Mucosa of descending colon (tissue), 3 donors: ENCODE data around the gene CRIM1. TPM values are rescaled to one million over a fixed set of nuclear protein-coding genes. Genes with fewer than 3 reads are reported as not detected.

Experiments used
- ATAC-seq: fragments of 200-7000 bp; cut with Tn5 transposase; one replicate; pipeline ENCODE4 v1.9.1; 2020; ENCODE audit warnings: mild to moderate bottlenecking, moderate library complexity
- DNase-seq, 3 donors: peaks; one replicate each; pipeline ENCODE4 v3.0.0-alpha.2; 2020
- H3K36me3 ChIP-seq: fragments of 200-600 bp; one replicate; pipeline ENCODE4 v1.8.0; 2021; ENCODE audit warnings: low read depth, mild to moderate bottlenecking
- H3K4me1 ChIP-seq: fragments of 200-600 bp; one replicate; pipeline ENCODE4 v1.8.0; 2021; ENCODE audit warnings: low read depth, mild to moderate bottlenecking
- H3K4me3 ChIP-seq: fragments of 200-600 bp; one replicate; pipeline ENCODE4 v1.8.0; 2021; ENCODE audit warnings: mild to moderate bottlenecking
- H3K9me3 ChIP-seq: fragments of 200-600 bp; one replicate; pipeline ENCODE4 v1.8.0; 2021; ENCODE audit warnings: mild to moderate bottlenecking
- CTCF ChIP-seq: fragments of 200-600 bp; IDR thresholded peaks from one replicate; pipeline ENCODE4 v1.8.0; 2022; ENCODE audit warnings: antibody characterized with exemption, mild to moderate bottlenecking
- intact Hi-C, 2 donors: fragments of 100-400 bp; cut with DNase I in 1 of 2; cut with micrococcal nuclease in 1 of 2; formaldehyde crosslinking; loops; one replicate each; pipeline versions ENCODE4 v1.11.0 to v1.11.1; 2022; cut with DNase I, micrococcal nuclease
- total RNA-seq, 3 donors: library from RNA; stranded (reverse); fragmentation: NEBNext Ultra II Directional in 2 of 3; extraction: Animal tissue kit (Norgen Biotek cat#: 25700) in 2 of 3; gene quantifications; one replicate each; pipeline versions ENCODE4 v1.2.1 to v1.2.4, GENCODE V29; 2021 to 2023
- donor health status: DM: no; HTN: no; CAD: no; lungs with moderate emphysema.
- donor health status: DM: no; HTN: no; CAD: no.
- donor health status: DM: no; HTN: yes; CAD: no.

The CRIM1 gene
- total RNA-seq, 3 donors from 2014 or later = 66.9 to 104 (median 85.8) TPM

GRCh38 chr2:36487947-36488346 lies 132.4 kb downstream of the CRIM1 start:
- Histone ChIP-seq H3K36me3 (no peaks in the 10 kb centered on the region), H3K4me1 (no peaks in the 10 kb centered on the region), H3K9me3 (no peaks in the 10 kb centered on the region), H3K4me3 (no peak overlapping the region)
- DNase-seq = no peak
- TF ChIP-seq CTCF = no peak
- ATAC-seq = no peak
- intact Hi-C loops = no loop called here

- no peak for DNase-seq
- no peaks in the 10 kb centered on the region for H3K4me1 ChIP-seq
- H3K4me3 ChIP-seq = no peak overlapping the region
- no peaks in the 10 kb centered on the region for H3K36me3 ChIP-seq
- intact Hi-C loops = no loop called here
- no peaks in the 10 kb centered on the region for H3K9me3 ChIP-seq
- ATAC-seq = no peak
- TF ChIP-seq CTCF = no peak
These were observed 133.7 kb downstream of the CRIM1 start for GRCh38 chr2:36489281-36489680.

GRCh38 chr2:36490749-36491148 lies 135.2 kb downstream of the CRIM1 start:
- DNase-seq = no peak
- no peaks in the 10 kb centered on the region for H3K4me1 ChIP-seq
- H3K9me3 ChIP-seq = no peaks in the 10 kb centered on the region
- ATAC-seq = no peak
- no peak for TF ChIP-seq CTCF
- no peaks in the 10 kb centered on the region for H3K36me3 ChIP-seq
- H3K4me3 ChIP-seq = no peak overlapping the region
- intact Hi-C loops = no loop called here

GRCh38 chr2:36492216-36492945 lies 136.8 kb downstream of the CRIM1 start:
- no peak for DNase-seq

GRCh38 chr2:36493306-36493705 lies 137.7 kb downstream of the CRIM1 start:
- ATAC-seq (no peak), DNase-seq (no peak)
- intact Hi-C loops = no loop called here
- no peaks in the 10 kb centered on the region for H3K9me3 ChIP-seq
- no peaks in the 10 kb centered on the region for H3K4me1 ChIP-seq
- H3K4me3 ChIP-seq = no peak overlapping the region
- no peak for TF ChIP-seq CTCF
- no peaks in the 10 kb centered on the region for H3K36me3 ChIP-seq

More at GRCh38 chr2:36492216-36492945, 136.8 kb downstream of the CRIM1 start:
- no peaks in the 10 kb centered on the region for H3K9me3 ChIP-seq
- intact Hi-C loops = no loop called here
- H3K4me3 ChIP-seq = no peak overlapping the region
- H3K4me1 ChIP-seq = no peaks in the 10 kb centered on the region
- H3K36me3 ChIP-seq = no peaks in the 10 kb centered on the region
- TF ChIP-seq CTCF = no peak
- no peak for ATAC-seq
